H1 (cell line): Measurements from ENCODE around the gene KLHL36. TPM values are rescaled to one million over a fixed set of nuclear protein-coding genes. Genes with fewer than 3 reads are reported as not detected.

Experiments
- CTCF ChIA-PET: fragments of 300-600 bp; sonication (Branson Sonifier 250); formaldehyde crosslinking; loops from one replicate; lab custom pipeline; 2021; ENCODE audit not compliant: partially characterized antibody; lab: Charles Lee
- POLR2A ChIA-PET: fragments of 300-600 bp; sonication (Branson Sonifier 250); formaldehyde crosslinking; loops from one replicate; lab custom pipeline; 2021; ENCODE audit warnings: inconsistent platforms; ENCODE audit not compliant: partially characterized antibody; lab: Charles Lee
- DNase-seq, 2 experiments: peaks; one replicate each; pipeline versions ENCODE4 v3.0.0 to v3.0.0-alpha.2; 2010 to 2022; ENCODE audit warnings: low spot score in 2 of 2, low read depth in 1 of 2, mixed read lengths in 1 of 2
- FAIRE-seq: peaks from 2 replicates; lab custom pipeline; 2011; peaks lifted over from hg19 to GRCh38; lab: Jason Lieb, UNC
- H2AFZ ChIP-seq: 2 replicates; pipeline ENCODE4 v1.8.1; 2012; ENCODE audit warnings: low read length, inconsistent platforms
- H2AK5ac ChIP-seq: 2 replicates; pipeline ENCODE4 v1.6.1; 2013; ENCODE audit warnings: low read depth, low read length
- H2BK120ac ChIP-seq: replicated peaks from 2 replicates; pipeline ENCODE3; 2013; ENCODE audit warnings: low read depth, low read length, inconsistent platforms
- H2BK12ac ChIP-seq: 2 replicates; pipeline ENCODE4 v1.6.1; 2013; ENCODE audit warnings: low read depth, low read length
- H2BK15ac ChIP-seq: 2 replicates; pipeline ENCODE4 v1.6.1; 2013; ENCODE audit warnings: low read length
- H2BK20ac ChIP-seq: 2 replicates; pipeline ENCODE4 v1.6.1; 2013; ENCODE audit warnings: low read length
- H2BK5ac ChIP-seq: 2 replicates; pipeline ENCODE4 v1.6.1; 2013; ENCODE audit warnings: low read depth, low read length
- H3K14ac ChIP-seq: 2 replicates; pipeline ENCODE4 v1.6.1; 2013; ENCODE audit warnings: inconsistent platforms; ENCODE audit not compliant: insufficient read length
- H3K18ac ChIP-seq: 2 replicates; pipeline ENCODE4 v1.6.1; 2013; ENCODE audit warnings: low read length; ENCODE audit errors: extremely low read depth
- H3K23ac ChIP-seq: 2 replicates; pipeline ENCODE4 v1.6.1; 2013; ENCODE audit warnings: inconsistent platforms; ENCODE audit not compliant: insufficient read length
- H3K23me2 ChIP-seq: 2 replicates; pipeline ENCODE4 v1.6.1; 2013; ENCODE audit warnings: low read depth, low read length
- H3K27ac ChIP-seq: 2 replicates; pipeline ENCODE4 v1.6.1; 2011; ENCODE audit warnings: low read depth, low read length, inconsistent platforms
- H3K27me3 ChIP-seq, 4 experiments: replicated peaks in 1 of 4; 1 replicate in 1 of 4; 2 replicates in 3 of 4; pipeline versions ENCODE4 v1.6.1 to v1.8.1; 2011 to 2013; ENCODE audit warnings: low read length in 3 of 4, mild to moderate bottlenecking in 3 of 4, inconsistent platforms in 2 of 4, mixed read lengths in 2 of 4, moderate library complexity in 1 of 4; ENCODE audit not compliant: control insufficient read depth in 3 of 4, insufficient read depth in 3 of 4; ENCODE audit errors: extremely low read depth in 1 of 4
- H3K36me3 ChIP-seq, 4 experiments: 2 replicates each; pipeline versions ENCODE4 v1.6.1 to v1.8.1; 2011 to 2013; ENCODE audit warnings: mild to moderate bottlenecking in 4 of 4, low read length in 3 of 4, moderate library complexity in 2 of 4, control low read depth in 1 of 4, inconsistent platforms in 1 of 4; ENCODE audit not compliant: insufficient read depth in 4 of 4, control insufficient read depth in 2 of 4
- H3K4ac ChIP-seq: replicated peaks from 2 replicates; pipeline ENCODE3; 2013; ENCODE audit warnings: low read length, low read depth, mixed read lengths, inconsistent platforms; ENCODE audit not compliant: insufficient read length
- H3K4me1 ChIP-seq, 4 experiments: replicated peaks in 1 of 4; 1 replicate in 1 of 4; 2 replicates in 3 of 4; pipeline versions ENCODE4 v1.6.1 to v1.8.1; 2011 to 2013; ENCODE audit warnings: low read length in 3 of 4, inconsistent platforms in 2 of 4, mixed read lengths in 1 of 4; ENCODE audit not compliant: insufficient read depth in 4 of 4, control insufficient read depth in 3 of 4
- H3K4me2 ChIP-seq, 2 experiments: 2 replicates each; pipeline versions ENCODE4 v1.6.1 to v1.8.1; 2011 to 2013; ENCODE audit warnings: low read depth in 2 of 2, low read length in 2 of 2, control low read depth in 1 of 2, inconsistent platforms in 1 of 2, mild to moderate bottlenecking in 1 of 2; ENCODE audit not compliant: insufficient read depth in 1 of 2
- H3K4me3 ChIP-seq, 4 experiments: fragments of 200-600, 300-600 bp in 1 of 4; sonication (generic), shearing (Covaris generic), sonication (Bioruptor Twin) in 1 of 4; 2 replicates each; pipeline versions ENCODE4 v1.5.1 to v1.8.1; 2011 to 2016; ENCODE audit warnings: low read length in 4 of 4, low read depth in 3 of 4, control low read depth in 2 of 4, inconsistent platforms in 2 of 4, mild to moderate bottlenecking in 2 of 4, mixed read lengths in 1 of 4, moderate library complexity in 1 of 4; ENCODE audit not compliant: insufficient read depth in 2 of 4; ENCODE audit errors: extremely low read depth in 1 of 4
- H3K56ac ChIP-seq: replicated peaks from 2 replicates; pipeline ENCODE3; 2013; ENCODE audit warnings: low read depth, mild to moderate bottlenecking, mixed read lengths, low read length, inconsistent platforms; ENCODE audit not compliant: insufficient read length
- H3K79me1 ChIP-seq: 2 replicates; pipeline ENCODE4 v1.6.1; 2013; ENCODE audit warnings: low read depth, low read length, control low read depth
- H3K79me2 ChIP-seq, 2 experiments: 2 replicates each; pipeline versions ENCODE4 v1.6.1 to v1.8.1; 2012 to 2013; ENCODE audit warnings: low read length in 2 of 2, mild to moderate bottlenecking in 2 of 2, inconsistent platforms in 1 of 2; ENCODE audit not compliant: insufficient read depth in 2 of 2, control insufficient read depth in 1 of 2
- H3K9ac ChIP-seq, 4 experiments: replicated peaks in 1 of 4; 1 replicate in 1 of 4; 2 replicates in 3 of 4; pipeline versions ENCODE4 v1.6.1 to v1.8.1; 2011 to 2013; ENCODE audit warnings: low read depth in 3 of 4, low read length in 3 of 4, control low read depth in 2 of 4, mild to moderate bottlenecking in 2 of 4, moderate library complexity in 2 of 4, inconsistent platforms in 1 of 4; ENCODE audit errors: extremely low read depth in 1 of 4
- H3K9me3 ChIP-seq, 2 experiments: 2 replicates each; pipeline versions ENCODE4 v1.6.1 to v1.8.1; 2012 to 2013; ENCODE audit warnings: mild to moderate bottlenecking in 2 of 2, moderate library complexity in 2 of 2, control low read depth in 1 of 2, inconsistent platforms in 1 of 2, low read depth in 1 of 2, low read length in 1 of 2, mixed read lengths in 1 of 2; ENCODE audit not compliant: insufficient read depth in 2 of 2
- H4K20me1 ChIP-seq, 2 experiments: replicated peaks in 1 of 2; 2 replicates each; pipeline versions ENCODE3 to v1.8.1; 2011 to 2013; ENCODE audit warnings: inconsistent platforms in 2 of 2, low read length in 2 of 2, mild to moderate bottlenecking in 1 of 2; ENCODE audit not compliant: insufficient read depth in 2 of 2, control insufficient read depth in 1 of 2
- H4K5ac ChIP-seq: 2 replicates; pipeline ENCODE4 v1.6.1; 2013; ENCODE audit warnings: low read length, low read depth, mixed read lengths, inconsistent platforms; ENCODE audit not compliant: insufficient read length
- H4K8ac ChIP-seq: 2 replicates; pipeline ENCODE4 v1.8.0; 2013; ENCODE audit warnings: mild to moderate bottlenecking, moderate library complexity, low read length, inconsistent platforms; ENCODE audit not compliant: insufficient read depth; ENCODE audit errors: extremely low read depth
- H4K91ac ChIP-seq: replicated peaks from 2 replicates; pipeline ENCODE3; 2013; ENCODE audit warnings: low read length, mixed read lengths, inconsistent platforms; ENCODE audit not compliant: insufficient read length
- BCL11A ChIP-seq, 2 experiments: IDR thresholded peaks; one replicate each; pipeline ENCODE4 v1.6.1; 2011; ENCODE audit warnings: low read depth in 2 of 2, low read length in 2 of 2, mild to moderate bottlenecking in 2 of 2
- GTF2F1 ChIP-seq: IDR thresholded peaks from 2 replicates; pipeline ENCODE4 v1.6.1; 2012; ENCODE audit warnings: low read depth, low read length, improper control_type of control experiment, borderline replicate concordance
- WGBS, 2 experiments: shearing (Covaris generic) in 1 of 2; methylation state at CpG; one replicate each; pipeline versions ENCODE4 v1.1.6 to v1.1.7; 2013 to 2015; ENCODE audit warnings: low lambda C conversion rate in 2 of 2, mixed read lengths in 2 of 2, inconsistent platforms in 1 of 2, low coverage in 1 of 2, missing lambda C conversion rate in 1 of 2; ENCODE audit not compliant: insufficient replicate concordance in 2 of 2, insufficient coverage in 1 of 2, insufficient read length in 1 of 2; ENCODE audit errors: extremely low coverage in 1 of 2, missing lambda C conversion rate in 1 of 2; 5-methylcytosine and 5-hydroxymethylcytosine counted together
- polyA plus RNA-seq, 7 experiments: library from polyadenylated mRNA; depleted of rRNA in 3 of 7; stranded (reverse) in 5 of 7; unstranded in 2 of 7; fragments of >200 nt in 5 of 7; fragments of 200-250 nt in 2 of 7; gene quantifications; 1 replicate in 5 of 7; 2 replicates in 1 of 7; 4 replicates in 1 of 7; pipeline versions ENCODE4 v1.2.1 to v1.2.3, GENCODE V29; 2011 to 2013; ENCODE audit warnings: missing spikeins in 2 of 7, mixed read lengths in 2 of 7
- total RNA-seq: library from RNA; stranded (reverse); fragmentation: NEBNext Ultra II Directional; extraction: Animal tissue kit (Norgen Biotek cat#: 25700); gene quantifications from 2 replicates; pipeline ENCODE4 v1.2.1, GENCODE V29; 2021
- TF ChIP-seq, protein P1 (sequence below): IDR thresholded peaks from 2 replicates; pipeline ENCODE4 v1.6.1; 2012; ENCODE audit warnings: inconsistent platforms

Gene KLHL36
- total and polyA plus RNA-seq, 2 of the 8 experiments (the other 6 are each of a cell fraction or from before 2014, with no cell fraction given): 22.9 to 33.6 TPM

DNA sequence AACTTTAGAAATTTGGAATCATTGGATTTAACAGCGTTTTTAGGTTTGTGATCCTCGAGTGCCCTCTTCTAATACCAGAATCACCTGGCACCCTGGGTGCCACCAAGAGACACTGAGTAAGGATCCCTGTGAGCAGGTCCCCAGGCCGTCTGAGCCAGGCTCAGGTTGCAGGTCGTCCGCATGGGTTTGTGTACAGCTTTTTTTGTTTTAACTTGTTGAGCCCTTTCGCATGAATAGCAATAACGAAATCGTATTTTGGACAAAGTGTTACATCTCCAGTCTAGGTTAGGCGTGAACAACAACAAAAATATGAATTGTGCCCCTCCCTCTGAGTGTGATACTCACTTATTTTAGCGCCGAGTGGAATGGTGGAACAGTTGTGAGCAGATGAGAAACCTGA, 62.4 kb downstream of the KLHL36 start:
- Histone ChIP-seq H2BK120ac (no peak overlapping the region), H3K23me2 (no peaks in the 10 kb centered on the region), H3K27ac (no peak overlapping the region), H3K79me2 (peaks cover 57 to 98% of the 10 kb centered on the region in 2 experiments), H3K4ac (no peak overlapping the region), H3K4me3 (no peak overlapping the region), H2BK20ac (no peak overlapping the region), H3K18ac (no peak overlapping the region), H2AK5ac (no peak overlapping the region), H4K5ac (no peak overlapping the region), H3K9ac (no peak overlapping the region), H2BK12ac (no peak overlapping the region), H3K56ac (no peak overlapping the region), H2BK5ac (no peak overlapping the region), H3K4me2 (no peak overlapping the region), H2BK15ac (no peak overlapping the region), H3K36me3 (no peaks in the 10 kb centered on the region; a peak in 1 of 8 replicates), H4K8ac (no peak overlapping the region), H3K9me3 (no peaks in the 10 kb centered on the region), H3K23ac (no peak overlapping the region), H4K20me1 (peaks cover 49 to 50% of the 10 kb centered on the region in 2 experiments), H3K4me1 (peaks cover 2 to 25% (median 22%) of the 10 kb centered on the region in 4 experiments), H3K27me3 (no peaks in the 10 kb centered on the region), H4K91ac (no peak overlapping the region), H3K14ac (no peak overlapping the region), H3K79me1 (peaks cover 25% of the 10 kb centered on the region), H2AFZ (no peak overlapping the region)
- no peak for TF ChIP-seq GTF2F1
- TF ChIP-seq, protein P1, sequence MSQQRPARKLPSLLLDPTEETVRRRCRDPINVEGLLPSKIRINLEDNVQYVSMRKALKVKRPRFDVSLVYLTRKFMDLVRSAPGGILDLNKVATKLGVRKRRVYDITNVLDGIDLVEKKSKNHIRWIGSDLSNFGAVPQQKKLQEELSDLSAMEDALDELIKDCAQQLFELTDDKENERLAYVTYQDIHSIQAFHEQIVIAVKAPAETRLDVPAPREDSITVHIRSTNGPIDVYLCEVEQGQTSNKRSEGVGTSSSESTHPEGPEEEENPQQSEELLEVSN: no peak
- no peak for TF ChIP-seq BCL11A (IDR thresholded peaks at IDR 0.05; ENCODE audit: low read depth in 2 of 2, low read length in 2 of 2)
- no peak for FAIRE-seq
- POLR2A ChIA-PET: interaction anchor here (4.9 kb wide), 1 partner anchor 10 kb away, joined by 32 read pairs; no protein-coding TSS in a partner anchor
- WGBS, 2 experiments: 86% methylated on average over 11 of the region's 11 CpGs; no CpG with 5 or more reads in 1 of the 2 experiments
- DNase-seq: no peak
- CTCF ChIA-PET: interaction anchor here (1.0 to 8.7 kb wide), 6 partner anchors 10 to 39 kb away, joined by 3 to 71 read pairs (median 16); no protein-coding TSS in a partner anchor
